ENCODE measurements around the gene CCDC81. TPM values are rescaled to one million over a fixed set of nuclear protein-coding genes. Genes with fewer than 3 reads are reported as not detected.

CCDC81 gene
- total and polyA plus RNA-seq, 12 donors = 0.14 to 0.81 (median 0.36) TPM

- H3K27ac ChIP-seq = peak overlapping the region in 6 of 10 donors; percentile 1 to 70 (median 28)
- H3K36me3 ChIP-seq = peaks cover 0 to 3% (median 0%) of the 10 kb centered on the region in 9 donors
- WGBS, 2 donors = 16 to 18% methylated on average over 9 of the region's 9 CpGs
- H3K4me1 ChIP-seq = peaks cover 12 to 55% (median 42%) of the 10 kb centered on the region in 9 donors
- intact Hi-C loops (cut with DNase I) = loop anchor here (1.0 to 10.0 kb wide), 16 partner anchors 61 to 461 kb away; partner anchors contain the start of genes ME3 (in 4 of the 10) and PRSS23 (in 3 of the 10)
- ATAC-seq (peak; percentile 73 to 89 (median 84)), DNase-seq (peak; percentile 76 to 90)
- H3K4me3 ChIP-seq = no peak overlapping the region
- no peaks in the 10 kb centered on the region for H3K9me3 ChIP-seq
- H3K27me3 ChIP-seq = no peaks in the 10 kb centered on the region
- TF ChIP-seq, protein P1, sequence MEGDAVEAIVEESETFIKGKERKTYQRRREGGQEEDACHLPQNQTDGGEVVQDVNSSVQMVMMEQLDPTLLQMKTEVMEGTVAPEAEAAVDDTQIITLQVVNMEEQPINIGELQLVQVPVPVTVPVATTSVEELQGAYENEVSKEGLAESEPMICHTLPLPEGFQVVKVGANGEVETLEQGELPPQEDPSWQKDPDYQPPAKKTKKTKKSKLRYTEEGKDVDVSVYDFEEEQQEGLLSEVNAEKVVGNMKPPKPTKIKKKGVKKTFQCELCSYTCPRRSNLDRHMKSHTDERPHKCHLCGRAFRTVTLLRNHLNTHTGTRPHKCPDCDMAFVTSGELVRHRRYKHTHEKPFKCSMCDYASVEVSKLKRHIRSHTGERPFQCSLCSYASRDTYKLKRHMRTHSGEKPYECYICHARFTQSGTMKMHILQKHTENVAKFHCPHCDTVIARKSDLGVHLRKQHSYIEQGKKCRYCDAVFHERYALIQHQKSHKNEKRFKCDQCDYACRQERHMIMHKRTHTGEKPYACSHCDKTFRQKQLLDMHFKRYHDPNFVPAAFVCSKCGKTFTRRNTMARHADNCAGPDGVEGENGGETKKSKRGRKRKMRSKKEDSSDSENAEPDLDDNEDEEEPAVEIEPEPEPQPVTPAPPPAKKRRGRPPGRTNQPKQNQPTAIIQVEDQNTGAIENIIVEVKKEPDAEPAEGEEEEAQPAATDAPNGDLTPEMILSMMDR (IDR thresholded peaks at IDR 0.05) = peak; percentile 90 to 97 (median 94)
These were observed 81.6 kb downstream of the CCDC81 start for GRCh38 chr11:86456075-86456939.

GRCh38 chr11:86458294-86459001 is 83.8 kb downstream of the CCDC81 start:
- 86 to 87% methylated on average over 5 of the region's 5 CpGs for WGBS, 2 donors
- H3K27ac ChIP-seq = peak overlapping the region in 6 of 10 donors; percentile 3 to 70 (median 48)
- DNase-seq = no peak
- ATAC-seq = peak in 1 of 8 donors; percentile 28
- peaks cover 0 to 9% (median 0%) of the 10 kb centered on the region in 9 donors for H3K36me3 ChIP-seq
- H3K27me3 ChIP-seq = no peaks in the 10 kb centered on the region
- TF ChIP-seq, protein P1 (IDR thresholded peaks at IDR 0.05) = no peak
- peaks cover 13 to 58% (median 44%) of the 10 kb centered on the region in 9 donors for H3K4me1 ChIP-seq
- intact Hi-C loops (cut with DNase I) = loop anchor here (5.0 to 10.0 kb wide), 10 partner anchors 59 to 459 kb away; partner anchors contain the start of genes ME3 (in 4 of the 10) and PRSS23 (in 3 of the 10)
- H3K4me3 ChIP-seq = no peak overlapping the region
- H3K9me3 ChIP-seq = no peaks in the 10 kb centered on the region

- intact Hi-C loops (cut with DNase I) = loop anchor here (5.0 to 10.0 kb wide), 10 partner anchors 58 to 458 kb away; partner anchors contain the start of genes ME3 (in 4 of the 10) and PRSS23 (in 3 of the 10)
- no peaks in the 10 kb centered on the region for H3K9me3 ChIP-seq
- H3K4me3 ChIP-seq = no peak overlapping the region
- H3K36me3 ChIP-seq = peaks cover 0 to 14% (median 0%) of the 10 kb centered on the region in 9 donors
- peak overlapping the region in 6 of 10 donors; percentile 3 to 70 (median 52) for H3K27ac ChIP-seq
- no peaks in the 10 kb centered on the region for H3K27me3 ChIP-seq
- WGBS, 2 donors = 78 to 80% methylated on average over 1 of the region's 1 CpG
- TF ChIP-seq, protein P1 (IDR thresholded peaks at IDR 0.05) = no peak
- ATAC-seq (no peak), DNase-seq (no peak)
- H3K4me1 ChIP-seq = peaks cover 13 to 58% (median 44%) of the 10 kb centered on the region in 9 donors
These were observed 84.3 kb downstream of the CCDC81 start for GRCh38 chr11:86459002-86459385.
